Raji (cell line): ENCODE measurements around the gene CLEC16A.

ENCODE experiments used
- POLR2A ChIP-seq: IDR thresholded peaks from 2 replicates; pipeline ENCODE4 v1.6.1; 2011; ENCODE audit warnings: low read depth, low read length, control low read depth; ENCODE audit not compliant: insufficient read depth

The CLEC16A gene

GRCh38 chr16:11159282-11159681 lies 214.9 kb downstream of the CLEC16A start:
- no peak for TF ChIP-seq POLR2A

DNA sequence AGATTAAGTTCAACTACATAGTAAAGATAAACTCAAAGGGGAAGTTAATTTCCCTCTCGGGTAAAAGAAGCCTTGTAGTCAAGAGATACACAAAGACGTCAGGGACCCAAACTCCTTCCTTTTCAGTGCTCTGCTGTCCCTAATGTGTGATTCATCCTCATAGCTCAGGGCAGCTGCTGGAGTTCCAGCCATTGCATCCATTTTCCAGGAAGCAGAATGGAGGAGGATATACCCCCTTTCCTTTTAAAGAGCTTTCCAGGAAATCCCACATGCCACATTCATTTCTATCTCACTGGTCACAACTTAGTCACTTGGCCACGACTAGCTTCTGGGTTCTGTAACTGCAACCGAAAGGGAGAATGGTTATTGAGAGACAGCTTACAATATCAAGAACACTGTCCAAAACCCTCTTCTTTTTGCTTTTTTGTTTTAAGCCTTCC lies 216.3 kb downstream of the CLEC16A start:
- no peak for TF ChIP-seq POLR2A

DNA sequence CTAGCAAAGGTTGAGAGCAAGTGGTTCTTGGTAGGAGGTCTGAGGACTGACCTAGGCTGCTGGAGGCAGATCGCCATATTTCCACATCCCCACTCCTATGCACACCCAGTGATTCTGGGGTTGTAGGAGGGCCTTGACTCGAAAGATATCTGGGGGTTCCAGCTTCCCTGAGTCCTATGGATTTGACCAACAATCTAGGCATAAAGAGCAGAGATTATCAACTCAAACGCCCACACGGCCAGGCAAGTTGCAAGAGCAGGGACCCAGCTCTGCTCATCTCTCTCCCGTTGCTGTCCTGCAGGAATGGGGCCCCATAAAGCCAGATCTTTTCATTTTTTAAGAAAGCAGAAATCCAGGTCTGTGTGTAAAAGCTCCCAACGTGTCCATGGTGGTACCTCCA lies 217.1 kb downstream of the CLEC16A start:
- no peak for TF ChIP-seq POLR2A

GRCh38 chr16:11161974-11162373 lies 217.6 kb downstream of the CLEC16A start:
- TF ChIP-seq POLR2A: no peak

DNA sequence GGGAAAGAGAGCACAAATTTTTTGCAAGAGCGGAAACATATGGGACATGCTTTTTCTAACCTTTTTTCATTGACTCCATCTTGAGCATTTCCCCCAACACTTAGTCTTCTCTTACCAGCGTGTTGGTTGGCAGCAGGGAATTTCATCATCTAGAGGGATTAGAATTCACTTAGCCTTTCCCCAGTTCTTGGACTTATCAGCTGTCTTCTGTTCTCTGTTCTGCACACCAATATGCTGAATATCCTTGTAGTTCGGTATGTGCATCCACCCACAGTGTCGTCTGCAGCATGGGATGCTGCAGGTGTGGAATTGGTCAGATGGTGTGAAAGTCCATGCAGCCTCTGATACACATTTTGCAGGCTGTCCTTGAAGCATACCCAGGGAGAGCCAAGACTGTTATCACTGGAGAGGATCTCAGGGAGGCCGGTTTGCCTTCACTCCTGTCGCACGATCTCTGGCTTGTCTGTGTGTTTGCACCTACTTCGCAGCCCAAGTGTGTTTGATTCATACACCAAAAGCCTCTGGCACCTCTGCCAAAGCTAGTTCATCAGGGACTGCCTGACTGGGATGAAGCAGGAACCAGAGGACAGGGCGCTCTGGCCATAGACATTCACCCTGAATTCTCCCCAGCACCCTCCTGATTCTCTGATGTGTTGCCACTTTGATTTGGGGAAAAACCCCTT lies 218.4 kb downstream of the CLEC16A start:
- no peak for TF ChIP-seq POLR2A

- TF ChIP-seq POLR2A: no peak
Observed at GRCh38 chr16:11163761-11164261, 219.4 kb downstream of the CLEC16A start.

DNA sequence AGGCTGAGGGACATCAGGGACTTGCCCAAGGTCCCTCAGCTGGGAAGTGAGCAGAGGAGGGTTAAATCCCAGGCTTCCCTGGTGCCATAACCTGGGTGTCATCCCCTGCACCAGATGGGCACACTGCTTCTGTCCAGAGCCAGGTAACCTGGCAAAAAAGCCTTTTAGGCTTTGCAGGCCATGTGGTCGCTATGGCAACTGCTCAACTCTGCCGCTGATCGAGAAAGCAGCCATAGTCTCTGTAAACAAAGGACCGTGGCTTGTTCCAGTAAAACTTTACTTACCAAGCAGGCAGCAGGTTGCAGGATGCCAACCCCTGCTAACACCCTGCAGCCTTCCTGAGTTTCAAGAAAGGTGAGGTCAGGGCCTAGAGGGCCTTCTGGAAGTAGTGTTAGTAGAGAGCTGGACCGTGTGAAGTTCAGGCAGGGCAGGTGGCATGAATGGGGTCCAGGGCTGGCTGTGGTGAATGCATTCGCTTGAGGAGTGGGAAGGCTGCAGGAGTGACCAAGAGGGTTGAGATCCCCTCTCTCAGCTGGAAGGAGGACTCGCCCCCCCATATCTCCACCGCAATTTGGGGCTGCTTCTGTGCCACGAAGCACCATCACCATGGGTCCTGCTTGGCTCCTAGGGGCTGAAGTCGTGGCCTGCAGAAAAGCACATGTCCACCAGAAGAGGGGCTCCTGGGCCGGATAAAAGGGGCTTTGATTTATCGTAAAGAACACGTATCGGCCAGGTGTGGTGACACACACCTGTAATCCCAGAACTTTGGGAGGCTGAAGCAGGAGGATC lies 220.3 kb downstream of the CLEC16A start:
- TF ChIP-seq POLR2A: no peak

GRCh38 chr16:11165349-11165748 lies 221.0 kb downstream of the CLEC16A start:
- TF ChIP-seq POLR2A: no peak

DNA sequence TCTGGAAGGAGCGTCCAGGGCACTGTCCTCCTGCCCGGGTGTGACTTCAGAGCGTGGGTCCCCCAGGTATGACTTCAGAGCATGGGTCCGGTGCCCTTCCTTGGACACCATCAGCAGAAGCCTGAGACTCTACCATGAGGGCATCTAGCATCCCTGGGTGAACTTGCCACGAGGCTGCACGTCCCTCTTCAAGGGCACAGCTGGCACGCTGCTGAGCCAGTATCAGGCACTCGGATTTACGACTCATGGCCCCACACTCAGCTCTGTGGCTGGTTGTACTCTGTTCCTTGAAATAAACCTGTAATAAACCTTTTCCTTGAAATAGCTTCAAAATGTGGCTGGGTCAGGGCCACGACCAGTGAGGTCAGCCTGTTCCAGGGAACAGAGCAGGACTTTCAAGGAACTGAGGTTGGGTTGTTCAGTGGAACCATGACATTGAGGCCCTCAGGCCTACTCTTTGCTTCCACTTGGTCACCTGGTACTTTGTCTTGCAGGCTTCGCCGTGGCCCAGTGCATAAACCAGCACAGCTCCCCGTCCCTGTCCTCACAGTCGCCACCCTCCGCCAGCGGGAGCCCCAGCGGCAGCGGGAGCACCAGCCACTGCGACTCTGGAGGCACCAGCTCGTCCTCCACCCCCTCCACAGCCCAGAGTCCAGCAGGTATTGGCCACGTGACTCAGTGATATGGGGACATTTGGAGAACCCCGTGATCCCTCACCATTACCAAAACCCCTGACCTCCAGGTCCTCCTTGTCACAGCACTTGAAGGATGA lies 221.7 kb downstream of the CLEC16A start:
- no peak for TF ChIP-seq POLR2A

GRCh38 chr16:11167581-11167980 lies 223.2 kb downstream of the CLEC16A start:
- no peak for TF ChIP-seq POLR2A

DNA sequence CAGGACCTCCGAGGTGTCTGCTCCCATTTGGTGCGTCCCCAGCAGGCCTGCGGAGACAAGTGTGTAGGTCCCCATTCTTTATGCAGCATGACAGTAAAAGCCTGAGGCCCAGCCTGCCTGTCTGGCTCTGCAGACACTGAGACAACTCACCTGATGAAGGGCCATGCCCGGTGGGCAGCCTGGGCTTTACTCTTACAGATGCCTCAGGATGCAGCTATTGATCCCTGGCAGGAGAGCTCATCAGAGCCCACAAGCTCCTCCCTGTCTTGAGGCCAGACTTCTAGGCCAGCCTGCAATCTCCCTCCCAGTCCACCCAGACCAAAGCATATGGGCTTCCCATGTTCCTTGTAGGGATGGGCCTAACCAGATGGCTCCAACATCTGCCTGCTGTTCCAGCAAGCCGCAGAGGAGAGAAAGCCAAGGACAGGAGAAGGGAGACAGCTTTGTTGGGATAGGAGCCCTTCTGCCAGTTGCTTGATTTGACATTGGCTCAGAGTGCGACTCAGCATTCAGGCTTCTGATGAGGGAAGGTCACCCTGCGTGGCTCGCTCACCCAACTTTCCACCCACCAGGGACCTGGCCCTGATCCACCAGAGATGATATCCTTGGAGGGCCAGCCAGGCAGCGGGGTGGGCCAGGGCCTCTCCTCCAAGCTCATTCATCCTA lies 224.2 kb downstream of the CLEC16A start:
- TF ChIP-seq POLR2A: no peak

DNA sequence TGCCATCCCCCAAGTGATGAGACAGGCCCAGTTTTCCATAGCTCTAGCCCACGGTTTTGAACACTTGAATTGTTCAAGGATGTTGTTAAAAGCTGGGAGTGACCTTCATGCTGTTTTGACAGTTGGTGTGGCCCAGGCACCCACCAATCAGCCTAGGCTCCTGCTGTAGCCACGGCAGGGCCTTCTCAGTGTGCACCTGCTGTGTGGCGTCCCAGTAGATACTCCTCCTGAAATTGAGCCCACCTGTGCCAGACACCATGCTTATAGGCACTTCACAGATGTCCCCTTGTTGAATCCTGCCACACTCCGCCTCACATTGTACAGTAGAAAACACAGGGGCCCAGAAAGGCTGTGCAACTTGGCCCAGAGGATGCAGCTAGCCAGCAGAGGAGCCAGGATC lies 225.3 kb downstream of the CLEC16A start:
- TF ChIP-seq POLR2A: no peak

DNA sequence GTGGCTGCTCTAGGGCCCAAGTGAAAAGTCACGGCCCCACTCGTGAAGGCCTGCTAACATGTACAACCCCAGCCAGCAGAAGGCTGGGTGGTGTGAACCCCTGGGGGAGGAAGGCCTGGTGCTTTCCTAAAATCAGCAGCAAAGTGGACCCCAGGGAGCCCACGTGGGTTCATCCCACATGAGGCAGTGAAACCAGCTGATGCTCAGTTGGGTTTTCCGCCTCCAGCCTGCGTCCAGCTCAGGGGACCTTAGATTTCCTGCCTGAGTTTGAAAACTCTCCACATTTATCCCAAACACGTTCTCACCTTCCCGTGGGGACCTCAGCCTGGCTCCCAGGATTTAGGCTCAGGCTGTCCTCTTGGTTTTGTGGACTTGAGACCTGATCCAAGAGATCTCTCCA lies 225.8 kb downstream of the CLEC16A start:
- TF ChIP-seq POLR2A: no peak

DNA sequence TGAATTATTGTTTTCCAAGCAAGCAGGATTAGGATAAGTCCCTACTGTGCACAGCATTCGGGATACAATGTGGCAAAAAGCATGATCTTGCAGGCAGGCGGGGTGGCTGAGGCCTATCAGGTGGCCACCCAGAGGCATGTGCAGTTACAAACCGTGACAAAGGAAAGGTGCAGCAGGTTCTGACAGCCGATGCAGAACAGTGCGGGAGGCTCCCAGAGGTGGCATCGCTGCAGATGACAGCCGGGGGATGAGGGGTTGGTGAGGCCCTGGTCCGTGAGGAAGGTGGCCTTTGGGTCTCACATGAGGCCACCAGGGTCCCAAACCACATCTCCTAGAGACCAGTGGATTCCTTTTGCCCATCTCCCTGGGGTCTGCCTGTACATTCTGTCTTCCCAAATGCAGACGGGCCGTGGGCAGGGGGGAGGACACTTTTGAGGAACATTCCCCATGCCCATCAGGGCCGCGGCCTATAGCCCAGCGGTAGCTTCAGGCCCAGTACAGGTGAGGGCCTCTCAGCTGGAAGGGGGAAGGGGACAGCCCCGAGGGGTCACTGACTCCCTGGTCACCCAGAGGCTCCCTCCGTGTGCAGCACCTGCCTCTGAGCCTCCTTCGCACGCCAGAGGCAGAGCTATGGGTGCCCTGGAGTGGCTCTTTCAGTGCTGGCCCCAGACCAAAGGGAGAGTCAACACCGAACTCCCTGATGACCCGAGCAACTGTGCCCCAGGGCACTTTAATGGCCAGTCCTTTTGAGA lies 226.5 kb downstream of the CLEC16A start:
- TF ChIP-seq POLR2A: no peak

GRCh38 chr16:11171448-11171709 lies 227.0 kb downstream of the CLEC16A start:
- TF ChIP-seq POLR2A: no peak
